HL-60 (cell line): Measurements from ENCODE around the gene COBLL1.

Source experiments
- CTCF ChIP-seq: IDR thresholded peaks from one replicate; pipeline ENCODE4 v1.5.1; 2011; ENCODE audit warnings: low read length, control low read depth, inconsistent platforms; ENCODE audit not compliant: insufficient read depth
- GABPA ChIP-seq: IDR thresholded peaks from 2 replicates; pipeline ENCODE4 v1.6.1; 2012; ENCODE audit warnings: low read depth
- POLR2AphosphoS5 ChIP-seq: IDR thresholded peaks from 2 replicates; pipeline ENCODE4 v1.6.1; 2012; ENCODE audit warnings: low read depth
- REST ChIP-seq: IDR thresholded peaks from 2 replicates; pipeline ENCODE4 v1.6.1; 2012; ENCODE audit warnings: low read depth; ENCODE audit not compliant: insufficient replicate concordance
- SPI1 ChIP-seq: IDR thresholded peaks from 2 replicates; pipeline ENCODE4 v1.6.1; 2012; ENCODE audit warnings: low read depth, mild to moderate bottlenecking, borderline replicate concordance

GRCh38 chr2:164770421-164770916, 71.2 kb downstream of the COBLL1 start:
- TF ChIP-seq CTCF, result no peak
- TF ChIP-seq REST, result no peak
- no peak for TF ChIP-seq POLR2AphosphoS5
- no peak for TF ChIP-seq SPI1
- TF ChIP-seq GABPA, result no peak
